GM21619 (cell line): ENCODE data around the gene SPATA31A6.
"Not testable (repeated sequence)": the region's sequence is repeated elsewhere in the genome, so short reads cannot be mapped to it uniquely, and the experiment has no call there.

Experiments
- ATAC-seq: cut with Tn5 transposase; IDR thresholded peaks from one replicate; pipeline ENCODE4 v1.9.1; 2021; ENCODE audit not compliant: unreplicated experiment

Gene SPATA31A6

GRCh38 chr9:42183359-42183758, at the start of gene SPATA31A6:
Gene SPATA31A6, plus strand, starts transcription at chr9:42183659. Its CDS starts 29 bp downstream, at chr9:42183688.
- not testable (repeated sequence) for ATAC-seq

DNA sequence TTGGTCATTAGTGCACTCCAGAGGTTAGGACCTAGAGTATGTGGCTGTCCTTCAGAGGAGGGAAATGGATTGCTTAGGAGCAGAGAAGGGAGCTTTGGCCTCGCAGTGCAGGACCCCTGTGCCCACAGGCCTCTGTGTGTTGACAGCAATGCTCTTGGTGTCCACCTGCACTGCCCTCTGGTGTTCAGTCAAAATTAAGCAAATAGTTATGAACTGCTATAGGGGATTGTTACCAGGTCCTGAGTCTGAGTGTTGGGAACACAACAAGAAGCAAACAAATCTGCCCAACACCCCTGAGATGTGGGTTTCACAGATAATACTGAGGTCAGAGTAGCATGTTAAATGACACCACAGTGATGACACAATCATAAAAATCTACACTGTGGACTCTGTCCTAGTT, 23.2 kb upstream of the SPATA31A6 start:
- ATAC-seq: not testable (repeated sequence)

GRCh38 chr9:42219861-42220260, 36.4 kb downstream of the SPATA31A6 start:
- not testable (repeated sequence) for ATAC-seq

GRCh38 chr9:42223230-42223629, 39.8 kb downstream of the SPATA31A6 start:
- ATAC-seq: not testable (repeated sequence)

- ATAC-seq: not testable (repeated sequence)
These were observed 49.6 kb downstream of the SPATA31A6 start for GRCh38 chr9:42233031-42233430.

DNA sequence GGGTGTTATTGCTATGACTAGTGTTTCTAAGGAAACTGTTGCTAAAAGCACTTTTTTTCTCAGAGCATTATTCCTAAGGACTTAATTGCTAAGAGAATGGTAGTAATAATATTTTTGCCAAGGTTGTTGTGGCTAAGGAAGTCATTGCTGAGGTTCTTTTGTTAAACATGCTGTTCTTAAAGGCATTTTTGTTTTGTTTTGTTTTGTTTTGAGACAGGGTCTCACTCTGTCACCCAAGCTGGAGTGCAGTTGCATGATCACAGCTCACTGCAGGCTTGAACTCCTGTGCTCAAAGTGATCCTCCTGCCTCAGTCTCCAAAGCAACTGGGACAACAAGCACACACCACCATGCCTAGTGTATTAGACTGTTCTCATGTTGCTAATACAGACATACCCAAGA, 51.2 kb downstream of the SPATA31A6 start:
- not testable (repeated sequence) for ATAC-seq

GRCh38 chr9:42235352-42235991, 52.0 kb downstream of the SPATA31A6 start:
- not testable (repeated sequence) for ATAC-seq

DNA sequence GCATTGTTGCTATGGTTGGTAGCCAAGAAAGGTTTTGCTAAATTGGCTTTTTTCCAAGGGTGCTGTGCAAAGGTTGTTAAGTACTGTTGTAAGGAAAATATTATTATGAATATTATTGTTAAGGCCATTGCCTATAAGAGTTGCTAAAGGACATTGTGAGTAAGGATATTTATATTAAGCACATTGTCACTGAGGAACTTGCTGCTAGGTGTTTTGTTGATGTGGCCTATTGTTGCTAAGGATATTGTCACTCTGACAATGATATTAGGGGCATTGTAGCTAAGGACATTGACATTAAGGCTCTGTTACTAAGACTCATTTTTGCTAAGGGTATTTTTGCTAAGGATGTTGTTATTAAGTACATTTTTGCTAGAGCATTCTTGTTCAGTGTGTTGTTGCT, 52.6 kb downstream of the SPATA31A6 start:
- not testable (repeated sequence) for ATAC-seq

DNA sequence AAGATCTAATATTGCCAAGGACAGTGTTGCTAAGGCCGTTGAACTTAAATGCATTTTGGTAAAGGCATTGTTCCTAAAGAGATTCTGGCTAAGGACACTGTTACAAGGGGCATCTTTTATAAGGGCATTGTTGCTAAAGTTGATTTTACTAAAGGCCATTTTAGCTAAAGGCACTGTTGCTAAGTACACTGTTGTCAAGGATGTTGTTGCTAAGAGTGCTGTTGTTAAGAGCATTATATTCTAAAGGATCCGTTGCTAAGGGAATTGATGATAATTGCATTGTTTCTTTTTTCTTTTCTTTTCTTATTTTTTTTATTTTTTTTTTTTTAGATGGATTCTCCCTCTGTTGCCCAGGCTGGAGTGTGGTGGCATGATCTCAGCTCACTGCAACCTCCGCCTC, 53.9 kb downstream of the SPATA31A6 start:
- ATAC-seq: not testable (repeated sequence)

DNA sequence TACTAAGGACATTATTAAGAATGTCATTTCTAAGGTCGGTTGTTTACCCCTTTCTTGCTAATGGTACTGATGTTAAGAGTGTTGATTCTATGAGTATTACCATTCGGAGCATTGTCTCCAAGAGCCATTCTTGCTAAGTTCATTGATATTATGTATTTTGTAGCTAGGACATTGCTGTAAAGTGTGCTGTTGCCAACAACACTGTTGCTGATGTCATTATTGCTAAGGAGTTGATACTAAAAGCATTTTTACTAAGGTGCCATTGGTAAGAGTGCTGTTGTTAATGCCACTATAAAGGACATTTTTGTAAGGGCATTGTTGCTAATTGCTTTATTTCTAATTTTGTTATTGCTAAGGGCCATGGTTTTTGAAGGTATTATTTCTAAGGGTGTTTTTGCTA, 55.4 kb downstream of the SPATA31A6 start:
- ATAC-seq: not testable (repeated sequence)
